Breast epithelium (tissue), 4 donors: ENCODE results near the gene DCD. TPM values are rescaled to one million over a fixed set of nuclear protein-coding genes. Genes with fewer than 3 reads are reported as not detected.

Experiments
- DNase-seq, 2 donors: peaks; one replicate each; pipeline ENCODE4 v3.0.0-alpha.2; 2019; ENCODE audit warnings: low spot score in 2 of 2
- H3K27ac ChIP-seq, 2 donors: fragments of 200-600 bp; sonication (generic) in 1 of 2; one replicate each; pipeline ENCODE4 v1.5.1; 2016 to 2019; ENCODE audit warnings: mild to moderate bottlenecking in 1 of 2
- H3K27me3 ChIP-seq, 2 donors: fragments of 200-600 bp; sonication (generic) in 1 of 2; one replicate each; pipeline versions ENCODE4 v1.5.1 to v1.6.0; 2017 to 2019; ENCODE audit warnings: control low read depth in 1 of 2, mild to moderate bottlenecking in 1 of 2
- H3K36me3 ChIP-seq: fragments of 200-600 bp; one replicate; pipeline ENCODE4 v1.5.1; 2019
- H3K4me1 ChIP-seq, 2 donors: fragments of 200-600 bp; sonication (generic); one replicate each; pipeline ENCODE4 v1.5.1; 2016 to 2019; ENCODE audit warnings: control low read depth in 1 of 2
- H3K4me3 ChIP-seq, 3 donors: fragments of 200-600 bp; sonication (generic); 1 replicate in 2 of 3; 2 replicates in 1 of 3; pipeline ENCODE4 v1.5.1; 2016 to 2019; ENCODE audit warnings: mild to moderate bottlenecking in 3 of 3, moderate library complexity in 2 of 3
- H3K9me3 ChIP-seq, 2 donors: fragments of 200-600 bp; sonication (generic) in 1 of 2; one replicate each; pipeline ENCODE4 v1.5.1; 2016 to 2019; ENCODE audit warnings: control low read depth in 1 of 2
- POLR2A ChIP-seq: fragments of 450-650 bp; IDR thresholded peaks from one replicate; pipeline ENCODE4 v1.6.1; 2016; ENCODE audit warnings: antibody characterized with exemption, mild to moderate bottlenecking, moderate library complexity
- POLR2AphosphoS5 ChIP-seq, 3 donors: sonication (generic); formaldehyde crosslinking; IDR thresholded peaks; one replicate each; pipeline ENCODE4 v1.6.1; 2017; ENCODE audit warnings: antibody characterized with exemption in 3 of 3
- intact Hi-C: fragments of 100-400 bp; cut with DNase I; formaldehyde crosslinking; loops from one replicate; pipeline ENCODE4 v1.15.1; 2023; ENCODE audit warnings: low total_unique reads
- total RNA-seq, 3 donors: library from RNA; depleted of rRNA; stranded (reverse); fragments of >200 nt; gene quantifications; one replicate each; pipeline ENCODE4 v1.1.0, GENCODE V29; 2016
- TF ChIP-seq, protein P1 (sequence below), 3 donors: fragments of 450-650 bp; IDR thresholded peaks; one replicate each; pipeline ENCODE4 v1.5.1; 2016 to 2017; ENCODE audit warnings: antibody characterized with exemption in 3 of 3, mild to moderate bottlenecking in 3 of 3, moderate library complexity in 3 of 3

Gene DCD
- total RNA-seq, 3 donors from 2014 or later, result not detected

DNA sequence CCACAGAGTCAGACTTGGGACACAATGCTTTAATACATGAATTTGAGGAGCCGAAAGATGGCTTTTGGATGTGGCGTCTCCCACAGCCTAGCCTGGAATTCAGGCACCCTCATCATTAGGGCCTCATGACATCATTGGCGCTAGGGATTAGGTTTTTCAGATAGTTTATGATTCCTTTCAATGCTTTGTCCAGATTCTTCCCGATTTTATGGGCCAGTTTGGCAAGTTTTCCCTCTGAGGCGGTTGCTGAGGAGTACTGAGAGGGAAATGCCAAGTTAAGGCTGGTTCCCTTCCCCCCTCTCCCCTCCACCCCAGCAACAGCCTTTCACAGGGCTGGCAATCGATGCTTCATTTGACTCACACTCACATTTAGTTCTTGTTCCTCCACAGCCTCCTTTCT lies 40.0 kb downstream of the DCD start:
- H3K27me3 ChIP-seq, result no peaks in the 10 kb centered on the region
- H3K27ac ChIP-seq, result peak overlapping the region; percentile 25
- H3K9me3 ChIP-seq, result no peaks in the 10 kb centered on the region
- H3K4me1 ChIP-seq, result no peaks in the 10 kb centered on the region
- no peak for DNase-seq
- no peak overlapping the region for H3K4me3 ChIP-seq
- H3K36me3 ChIP-seq, result no peaks in the 10 kb centered on the region
- intact Hi-C loops, result no loop called here
- TF ChIP-seq POLR2A (no peak), POLR2AphosphoS5 (IDR thresholded peaks at IDR 0.05) (no peak)
- TF ChIP-seq, protein P1, sequence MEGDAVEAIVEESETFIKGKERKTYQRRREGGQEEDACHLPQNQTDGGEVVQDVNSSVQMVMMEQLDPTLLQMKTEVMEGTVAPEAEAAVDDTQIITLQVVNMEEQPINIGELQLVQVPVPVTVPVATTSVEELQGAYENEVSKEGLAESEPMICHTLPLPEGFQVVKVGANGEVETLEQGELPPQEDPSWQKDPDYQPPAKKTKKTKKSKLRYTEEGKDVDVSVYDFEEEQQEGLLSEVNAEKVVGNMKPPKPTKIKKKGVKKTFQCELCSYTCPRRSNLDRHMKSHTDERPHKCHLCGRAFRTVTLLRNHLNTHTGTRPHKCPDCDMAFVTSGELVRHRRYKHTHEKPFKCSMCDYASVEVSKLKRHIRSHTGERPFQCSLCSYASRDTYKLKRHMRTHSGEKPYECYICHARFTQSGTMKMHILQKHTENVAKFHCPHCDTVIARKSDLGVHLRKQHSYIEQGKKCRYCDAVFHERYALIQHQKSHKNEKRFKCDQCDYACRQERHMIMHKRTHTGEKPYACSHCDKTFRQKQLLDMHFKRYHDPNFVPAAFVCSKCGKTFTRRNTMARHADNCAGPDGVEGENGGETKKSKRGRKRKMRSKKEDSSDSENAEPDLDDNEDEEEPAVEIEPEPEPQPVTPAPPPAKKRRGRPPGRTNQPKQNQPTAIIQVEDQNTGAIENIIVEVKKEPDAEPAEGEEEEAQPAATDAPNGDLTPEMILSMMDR (IDR thresholded peaks at IDR 0.05), result no peak

DNA sequence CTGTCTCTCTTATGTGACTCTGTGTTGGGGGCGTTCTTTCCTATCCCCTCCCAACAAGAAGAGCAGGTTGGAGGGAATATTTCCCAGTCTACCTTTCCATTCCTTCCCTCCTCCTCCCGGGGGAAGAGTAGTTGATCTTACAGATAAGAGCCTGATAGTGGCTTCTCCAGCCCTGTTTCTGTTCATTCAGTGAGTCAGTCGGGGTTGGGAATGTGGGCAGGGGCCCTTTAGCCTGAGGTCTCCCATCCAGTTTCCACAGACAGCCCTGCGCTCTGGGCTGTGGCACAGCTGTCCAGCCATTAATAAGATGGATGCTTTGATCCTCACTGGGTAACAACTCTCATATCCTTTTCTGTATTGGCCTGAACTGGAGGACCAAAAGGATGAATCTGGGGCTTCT lies 41.6 kb downstream of the DCD start:
- Histone ChIP-seq H3K27ac (no peak overlapping the region), H3K27me3 (no peaks in the 10 kb centered on the region), H3K4me3 (no peak overlapping the region), H3K9me3 (no peaks in the 10 kb centered on the region), H3K4me1 (no peaks in the 10 kb centered on the region), H3K36me3 (no peaks in the 10 kb centered on the region)
- intact Hi-C loops, result no loop called here
- DNase-seq, result no peak
- TF ChIP-seq POLR2AphosphoS5 (IDR thresholded peaks at IDR 0.05), result no peak
- TF ChIP-seq, protein P1 (IDR thresholded peaks at IDR 0.05), result no peak
- TF ChIP-seq POLR2A, result no peak

DNA sequence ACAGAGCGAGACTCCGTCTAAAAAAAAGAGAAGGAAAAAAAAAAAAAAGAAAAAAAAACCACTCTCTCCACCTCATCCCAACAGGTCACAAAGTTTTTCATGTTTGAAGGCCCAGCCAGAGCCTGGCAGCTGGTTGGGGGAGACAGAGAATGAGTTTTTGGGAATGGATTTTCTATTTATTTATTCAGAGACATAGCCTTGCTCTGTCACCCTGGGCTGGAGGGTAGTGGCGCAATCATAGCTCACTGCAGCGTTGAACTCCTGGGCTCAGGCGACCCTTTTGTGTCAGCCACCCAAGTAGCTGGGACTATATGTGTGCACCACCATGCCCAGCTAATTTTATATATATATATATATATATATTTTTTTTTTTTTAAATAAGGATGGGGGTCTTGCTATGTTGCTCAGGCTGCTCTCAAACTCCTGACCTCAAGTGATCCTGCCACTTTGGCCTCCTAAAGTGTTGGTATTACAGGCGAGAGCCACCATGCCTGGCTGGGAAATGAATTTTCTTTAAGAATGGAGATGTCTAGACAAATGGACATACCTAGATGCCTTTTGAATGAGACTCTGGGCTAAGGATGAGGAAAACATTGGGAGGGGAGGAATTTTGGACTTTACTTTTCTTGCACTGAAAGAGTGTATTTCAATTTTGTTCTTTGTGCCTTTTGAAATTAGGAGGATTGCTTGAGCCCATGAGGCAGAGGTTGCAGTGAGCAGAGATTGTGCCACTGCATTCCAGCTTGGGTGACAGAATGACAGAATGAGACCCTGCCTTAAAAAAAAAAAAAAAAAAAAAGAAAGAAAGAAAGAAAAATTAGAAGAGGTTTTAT lies 42.8 kb downstream of the DCD start:
- H3K4me3 ChIP-seq, result no peak overlapping the region
- H3K36me3 ChIP-seq, result no peaks in the 10 kb centered on the region
- intact Hi-C loops, result no loop called here
- H3K27ac ChIP-seq, result no peak overlapping the region
- H3K27me3 ChIP-seq, result no peaks in the 10 kb centered on the region
- no peaks in the 10 kb centered on the region for H3K9me3 ChIP-seq
- no peak for DNase-seq
- TF ChIP-seq POLR2AphosphoS5 (IDR thresholded peaks at IDR 0.05), result no peak
- TF ChIP-seq POLR2A, result no peak
- TF ChIP-seq, protein P1 (IDR thresholded peaks at IDR 0.05), result no peak
- no peaks in the 10 kb centered on the region for H3K4me1 ChIP-seq

DNA sequence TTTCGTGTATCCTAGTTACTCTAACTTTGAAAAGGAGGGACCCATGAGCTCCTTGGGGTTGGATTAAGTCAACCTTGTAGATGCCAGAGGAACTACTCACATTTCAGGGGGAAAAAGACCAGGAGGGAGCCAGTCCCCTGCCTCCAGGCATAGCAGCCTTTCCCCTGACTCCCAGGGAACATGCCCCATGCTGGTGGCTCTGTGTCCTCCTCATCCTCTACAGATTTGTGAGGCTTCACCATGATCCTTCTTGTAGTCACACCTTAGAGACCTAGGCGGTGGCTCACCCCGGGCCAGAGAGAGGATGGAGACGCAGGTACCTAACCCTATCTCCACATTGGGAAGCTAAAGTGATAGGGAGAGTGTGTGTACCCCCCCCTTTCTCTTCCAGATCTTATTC lies 43.7 kb downstream of the DCD start:
- TF ChIP-seq, protein P1 (IDR thresholded peaks at IDR 0.05), result no peak
- no peak for TF ChIP-seq POLR2AphosphoS5 (IDR thresholded peaks at IDR 0.05)
- TF ChIP-seq POLR2A, result no peak
- Histone ChIP-seq H3K27me3 (no peaks in the 10 kb centered on the region), H3K27ac (no peak overlapping the region), H3K9me3 (no peaks in the 10 kb centered on the region), H3K36me3 (no peaks in the 10 kb centered on the region), H3K4me3 (no peak overlapping the region), H3K4me1 (no peaks in the 10 kb centered on the region)
- DNase-seq, result no peak
- intact Hi-C loops, result no loop called here

DNA sequence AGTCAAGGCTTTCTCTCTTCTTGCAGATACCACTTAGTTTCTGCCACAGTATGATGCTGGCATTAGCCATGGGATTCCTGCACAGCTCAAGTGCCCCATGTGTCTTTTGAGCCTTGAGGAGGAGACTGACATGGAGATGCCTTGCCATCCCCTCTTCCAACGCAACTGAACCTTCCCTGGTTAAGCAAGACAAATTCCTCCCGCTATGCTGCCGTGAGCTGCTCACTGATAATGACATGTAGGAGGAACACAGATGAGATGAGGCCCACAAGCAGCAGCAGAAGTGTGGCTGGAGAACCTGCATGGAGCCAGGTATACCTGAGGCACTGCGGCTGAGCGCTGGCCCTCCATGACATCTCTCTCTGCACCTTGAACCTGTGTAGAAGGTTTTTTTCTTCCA lies 44.3 kb downstream of the DCD start:
- H3K27me3 ChIP-seq, result no peaks in the 10 kb centered on the region

More for the DNA sequence above, 44.3 kb downstream of the DCD start:
- Histone ChIP-seq H3K4me3 (no peak overlapping the region), H3K4me1 (no peaks in the 10 kb centered on the region), H3K36me3 (no peaks in the 10 kb centered on the region), H3K9me3 (no peaks in the 10 kb centered on the region), H3K27ac (peak overlapping the region in 1 of 2 donors; percentile 33)
- TF ChIP-seq POLR2AphosphoS5 (IDR thresholded peaks at IDR 0.05) (no peak), POLR2A (no peak)
- TF ChIP-seq, protein P1 (IDR thresholded peaks at IDR 0.05), result no peak
- intact Hi-C loops, result no loop called here
- no peak for DNase-seq
